Measurements from ENCODE around the gene PCYT2.

Gene PCYT2

GRCh38 chr17:81944858-81945257, 33.7 kb upstream of the PCYT2 start:
- no peak for DNase-seq (ENCODE audit: insufficient read length, low spot score)
- no peak for FAIRE-seq
- TF ChIP-seq SPI1 (IDR thresholded peaks at IDR 0.05; ENCODE audit: low read depth, low read length) (no peak), TAF1 (IDR thresholded peaks at IDR 0.05; ENCODE audit: low read depth, low read length) (no peak), POLR2AphosphoS5 (IDR thresholded peaks at IDR 0.05; ENCODE audit: low read depth, low read length) (no peak), POLR2A (IDR thresholded peaks at IDR 0.05; ENCODE audit: low read depth, low read length) (no peak)

GRCh38 chr17:81942167-81942553, 31.0 kb upstream of the PCYT2 start:
- FAIRE-seq: no peak
- no peak for DNase-seq (ENCODE audit: insufficient read length, low spot score)
- TF ChIP-seq POU2F2 (IDR thresholded peaks at IDR 0.05; ENCODE audit: low read depth, low read length) (no peak), POLR2AphosphoS5 (IDR thresholded peaks at IDR 0.05; ENCODE audit: low read depth, low read length) (no peak), POLR2A (IDR thresholded peaks at IDR 0.05; ENCODE audit: low read depth, low read length) (no peak), PAX5 (IDR thresholded peaks at IDR 0.05; ENCODE audit: insufficient read depth, low read length, severe bottlenecking) (no peak), TAF1 (IDR thresholded peaks at IDR 0.05; ENCODE audit: low read depth, low read length) (no peak), SPI1 (IDR thresholded peaks at IDR 0.05; ENCODE audit: low read depth, low read length) (no peak)

- DNase-seq (ENCODE audit: insufficient read length, low spot score): no peak
- TF ChIP-seq POLR2AphosphoS5 (IDR thresholded peaks at IDR 0.05; ENCODE audit: low read depth, low read length) (no peak), SPI1 (IDR thresholded peaks at IDR 0.05; ENCODE audit: low read depth, low read length) (no peak), TAF1 (IDR thresholded peaks at IDR 0.05; ENCODE audit: low read depth, low read length) (no peak), POLR2A (IDR thresholded peaks at IDR 0.05; ENCODE audit: low read depth, low read length) (no peak), POU2F2 (IDR thresholded peaks at IDR 0.05; ENCODE audit: low read depth, low read length) (no peak), PAX5 (IDR thresholded peaks at IDR 0.05; ENCODE audit: insufficient read depth, low read length, severe bottlenecking) (no peak)
- FAIRE-seq: no peak
These were observed 30.4 kb upstream of the PCYT2 start for GRCh38 chr17:81941484-81942166.

- FAIRE-seq (no peak), DNase-seq (ENCODE audit: insufficient read length, low spot score) (no peak)
- TF ChIP-seq POU2F2 (IDR thresholded peaks at IDR 0.05; ENCODE audit: low read depth, low read length) (no peak), POLR2AphosphoS5 (IDR thresholded peaks at IDR 0.05; ENCODE audit: low read depth, low read length) (no peak), PAX5 (IDR thresholded peaks at IDR 0.05; ENCODE audit: insufficient read depth, low read length, severe bottlenecking) (no peak), SPI1 (IDR thresholded peaks at IDR 0.05; ENCODE audit: low read depth, low read length) (no peak), TAF1 (IDR thresholded peaks at IDR 0.05; ENCODE audit: low read depth, low read length) (no peak), POLR2A (IDR thresholded peaks at IDR 0.05; ENCODE audit: low read depth, low read length) (no peak)
These were observed 29.6 kb upstream of the PCYT2 start for GRCh38 chr17:81940538-81941483.

- no peak for DNase-seq (ENCODE audit: insufficient read length, low spot score)
- no peak for TF ChIP-seq POLR2AphosphoS5 (IDR thresholded peaks at IDR 0.05; ENCODE audit: low read depth, low read length)
- TF ChIP-seq TAF1 (IDR thresholded peaks at IDR 0.05; ENCODE audit: low read depth, low read length): no peak
- TF ChIP-seq SPI1 (IDR thresholded peaks at IDR 0.05; ENCODE audit: low read depth, low read length): no peak
- TF ChIP-seq POU2F2 (IDR thresholded peaks at IDR 0.05; ENCODE audit: low read depth, low read length): no peak
- no peak for TF ChIP-seq PAX5 (IDR thresholded peaks at IDR 0.05; ENCODE audit: insufficient read depth, low read length, severe bottlenecking)
- no peak for TF ChIP-seq POLR2A (IDR thresholded peaks at IDR 0.05; ENCODE audit: low read depth, low read length)
- no peak for FAIRE-seq
These were observed 28.7 kb upstream of the PCYT2 start for GRCh38 chr17:81939881-81940385.

- FAIRE-seq (no peak), DNase-seq (ENCODE audit: insufficient read length, low spot score) (no peak)
- TF ChIP-seq PAX5 (IDR thresholded peaks at IDR 0.05; ENCODE audit: insufficient read depth, low read length, severe bottlenecking): no peak
- TF ChIP-seq SPI1 (IDR thresholded peaks at IDR 0.05; ENCODE audit: low read depth, low read length): no peak
- TF ChIP-seq TAF1 (IDR thresholded peaks at IDR 0.05; ENCODE audit: low read depth, low read length): no peak
- TF ChIP-seq POU2F2 (IDR thresholded peaks at IDR 0.05; ENCODE audit: low read depth, low read length): no peak
- TF ChIP-seq POLR2A (IDR thresholded peaks at IDR 0.05; ENCODE audit: low read depth, low read length): no peak
- TF ChIP-seq POLR2AphosphoS5 (IDR thresholded peaks at IDR 0.05; ENCODE audit: low read depth, low read length): no peak
These were observed 28.0 kb upstream of the PCYT2 start for GRCh38 chr17:81939218-81939617.

- no peak for TF ChIP-seq PAX5 (IDR thresholded peaks at IDR 0.05; ENCODE audit: insufficient read depth, low read length, severe bottlenecking)
- DNase-seq (ENCODE audit: insufficient read length, low spot score): no peak
- FAIRE-seq: no peak
These were observed 24.5 kb upstream of the PCYT2 start for GRCh38 chr17:81935709-81936084.

- DNase-seq (ENCODE audit: insufficient read length, low spot score) (no peak), FAIRE-seq (no peak)
- TF ChIP-seq SPI1 (IDR thresholded peaks at IDR 0.05; ENCODE audit: low read depth, low read length) (no peak), POU2F2 (IDR thresholded peaks at IDR 0.05; ENCODE audit: low read depth, low read length) (no peak), TAF1 (IDR thresholded peaks at IDR 0.05; ENCODE audit: low read depth, low read length) (no peak), PAX5 (IDR thresholded peaks at IDR 0.05; ENCODE audit: insufficient read depth, low read length, severe bottlenecking) (no peak), POLR2A (IDR thresholded peaks at IDR 0.05; ENCODE audit: low read depth, low read length) (no peak), POLR2AphosphoS5 (IDR thresholded peaks at IDR 0.05; ENCODE audit: low read depth, low read length) (no peak)
These were observed 23.9 kb upstream of the PCYT2 start for GRCh38 chr17:81934850-81935708.

Measured in GM12891 (cell line).